Tibial artery (tissue), 4 donors: Measurements from ENCODE around the gene WNT4.
A peak's percentile ranks its signal among the peaks of the same experiment; 100 is the strongest.

Experiments
- DNase-seq, 2 donors: peaks; one replicate each; pipeline ENCODE4 v3.0.0-alpha.2; 2019
- H3K27ac ChIP-seq, 2 donors: fragments of 200-600 bp; sonication (generic) in 1 of 2; 1 replicate in 1 of 2; 2 replicates in 1 of 2; pipeline ENCODE4 v1.5.1; 2018 to 2019; ENCODE audit warnings: mild to moderate bottlenecking in 1 of 2
- H3K27me3 ChIP-seq, 2 donors: fragments of 200-600 bp; sonication (generic) in 1 of 2; one replicate each; pipeline versions ENCODE4 v1.5.1 to v1.6.0; 2016 to 2019
- H3K36me3 ChIP-seq, 3 donors: fragments of 200-600 bp; sonication (generic) in 2 of 3; one replicate each; pipeline ENCODE4 v1.5.1; 2016 to 2019; ENCODE audit warnings: mild to moderate bottlenecking in 2 of 3
- H3K4me1 ChIP-seq, 4 donors: fragments of 200-600 bp; sonication (generic) in 2 of 4; 1 replicate in 3 of 4; 2 replicates in 1 of 4; pipeline ENCODE4 v1.5.1; 2016 to 2019
- H3K4me3 ChIP-seq, 2 donors: fragments of 200-600 bp; sonication (generic) in 1 of 2; 1 replicate in 1 of 2; 2 replicates in 1 of 2; pipeline ENCODE4 v1.5.1; 2018 to 2019; ENCODE audit warnings: mild to moderate bottlenecking in 2 of 2
- H3K9me3 ChIP-seq, 3 donors: fragments of 200-600 bp; sonication (generic) in 1 of 3; one replicate each; pipeline ENCODE4 v1.5.1; 2016 to 2019
- intact Hi-C: fragments of 100-400 bp; cut with DNase I; formaldehyde crosslinking; loops from one replicate; pipeline ENCODE4 v1.15.0; 2023; ENCODE audit warnings: low total_unique reads
- TF ChIP-seq, protein P1 (sequence below), 2 experiments: fragments of 200-600 bp in 1 of 2; fragments of 450-650 bp in 1 of 2; IDR thresholded peaks; one replicate each; pipeline ENCODE4 v1.5.1; 2017 to 2019; ENCODE audit warnings: antibody characterized with exemption in 2 of 2, mild to moderate bottlenecking in 1 of 2, moderate library complexity in 1 of 2

Gene WNT4

DNA sequence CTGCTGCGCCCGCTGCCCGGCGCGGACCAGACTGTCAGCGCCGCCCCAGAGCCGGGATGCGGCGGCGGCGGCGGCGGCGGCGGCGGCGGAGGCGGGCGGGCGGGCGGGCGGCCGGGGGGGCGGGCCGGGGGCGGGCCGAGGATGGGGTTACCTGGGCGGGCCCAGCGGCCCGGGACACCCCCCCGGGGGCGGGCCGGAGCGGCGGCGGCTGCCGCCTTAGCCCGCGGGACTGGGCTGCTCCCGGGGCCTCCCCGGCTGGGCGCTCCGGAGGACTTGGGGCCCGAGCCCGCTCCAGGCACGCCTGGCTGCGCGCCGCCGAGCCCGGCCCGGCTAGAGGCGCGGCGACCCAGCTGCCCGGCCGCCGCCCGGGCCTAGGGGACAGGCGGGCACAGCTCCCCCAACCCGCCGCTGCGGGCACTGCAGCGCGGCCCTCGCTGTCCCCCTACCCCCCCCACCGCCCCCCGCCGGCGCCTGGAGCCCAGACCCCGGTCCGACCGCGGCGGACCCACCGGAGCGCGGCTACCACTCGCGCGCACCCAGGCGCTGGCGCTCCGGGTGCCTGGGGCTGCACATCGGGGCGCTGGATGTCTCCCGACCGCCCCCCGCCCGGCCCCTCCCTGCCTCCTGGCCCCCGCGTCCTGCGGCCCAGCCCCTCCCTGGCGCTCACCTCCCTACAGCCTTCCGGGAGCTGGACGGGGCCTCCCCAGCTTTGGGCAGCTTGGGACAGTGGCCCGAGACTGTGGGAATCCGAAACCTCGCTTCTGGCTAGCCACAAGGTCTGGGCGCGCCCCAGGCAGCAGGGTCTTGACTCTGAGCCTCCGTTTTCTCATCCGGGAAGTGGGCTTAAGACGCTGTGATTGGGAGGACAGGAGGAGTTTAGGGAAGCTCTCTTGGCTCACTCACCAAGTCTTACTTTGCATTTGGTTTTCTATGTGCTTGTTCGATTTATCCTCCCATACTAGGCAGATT, at the start of gene WNT4:
Gene WNT4, minus strand, starts transcription at position 33 of the 969 bp plus-strand sequence. CDS start 175 bp downstream, outside the sequence.
- intact Hi-C loops = no loop called here
- TF ChIP-seq, protein P1, sequence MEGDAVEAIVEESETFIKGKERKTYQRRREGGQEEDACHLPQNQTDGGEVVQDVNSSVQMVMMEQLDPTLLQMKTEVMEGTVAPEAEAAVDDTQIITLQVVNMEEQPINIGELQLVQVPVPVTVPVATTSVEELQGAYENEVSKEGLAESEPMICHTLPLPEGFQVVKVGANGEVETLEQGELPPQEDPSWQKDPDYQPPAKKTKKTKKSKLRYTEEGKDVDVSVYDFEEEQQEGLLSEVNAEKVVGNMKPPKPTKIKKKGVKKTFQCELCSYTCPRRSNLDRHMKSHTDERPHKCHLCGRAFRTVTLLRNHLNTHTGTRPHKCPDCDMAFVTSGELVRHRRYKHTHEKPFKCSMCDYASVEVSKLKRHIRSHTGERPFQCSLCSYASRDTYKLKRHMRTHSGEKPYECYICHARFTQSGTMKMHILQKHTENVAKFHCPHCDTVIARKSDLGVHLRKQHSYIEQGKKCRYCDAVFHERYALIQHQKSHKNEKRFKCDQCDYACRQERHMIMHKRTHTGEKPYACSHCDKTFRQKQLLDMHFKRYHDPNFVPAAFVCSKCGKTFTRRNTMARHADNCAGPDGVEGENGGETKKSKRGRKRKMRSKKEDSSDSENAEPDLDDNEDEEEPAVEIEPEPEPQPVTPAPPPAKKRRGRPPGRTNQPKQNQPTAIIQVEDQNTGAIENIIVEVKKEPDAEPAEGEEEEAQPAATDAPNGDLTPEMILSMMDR (IDR thresholded peaks at IDR 0.05) = no peak

DNA sequence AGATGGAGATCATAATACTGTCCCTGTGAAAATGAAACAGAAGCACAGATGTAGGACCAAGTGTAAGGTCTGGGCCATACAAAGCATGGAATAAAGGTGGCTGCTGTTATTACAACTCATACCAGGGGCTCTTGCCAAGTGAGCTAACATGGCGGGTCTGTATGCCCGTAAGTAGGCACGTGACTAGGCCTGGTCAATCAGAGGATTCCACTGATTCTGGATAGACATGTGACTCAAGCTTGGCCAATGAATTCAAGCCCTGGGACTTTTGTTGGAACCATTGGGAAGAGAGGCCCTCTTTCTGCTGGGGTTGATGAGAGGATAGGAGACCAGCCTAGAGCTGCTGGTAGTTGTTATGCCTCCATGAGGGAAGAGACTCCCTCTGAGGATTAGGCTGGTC, 47.8 kb upstream of the WNT4 start:
- H3K4me3 ChIP-seq = no peak overlapping the region
- H3K9me3 ChIP-seq = no peaks in the 10 kb centered on the region
- no peaks in the 10 kb centered on the region for H3K4me1 ChIP-seq
- peaks cover 0 to 38% of the 10 kb centered on the region in 2 donors for H3K27me3 ChIP-seq
- intact Hi-C loops = no loop called here
- H3K27ac ChIP-seq = no peak overlapping the region
- TF ChIP-seq, protein P1 (IDR thresholded peaks at IDR 0.05) = no peak
- H3K36me3 ChIP-seq = no peaks in the 10 kb centered on the region
- DNase-seq = no peak

More for the DNA sequence above, at the start of gene WNT4:
- Histone ChIP-seq H3K9me3 (no peaks in the 10 kb centered on the region), H3K4me3 (peak within 1 kb of the TSS; percentile 46 to 60), H3K36me3 (no peaks in the 10 kb centered on the region), H3K4me1 (peaks cover 0 to 25% (median 15%) of the 10 kb centered on the region in 4 donors), H3K27me3 (peaks cover 0 to 44% of the 10 kb centered on the region in 2 donors), H3K27ac (no peak within 1 kb of the TSS)
- no peak for DNase-seq

GRCh38 chr1:22190251-22190650, 47.4 kb upstream of the WNT4 start:
- H3K9me3 ChIP-seq = no peaks in the 10 kb centered on the region
- DNase-seq = no peak
- H3K27me3 ChIP-seq = peaks cover 0 to 37% of the 10 kb centered on the region in 2 donors
- intact Hi-C loops = no loop called here
- no peak overlapping the region for H3K4me3 ChIP-seq
- H3K4me1 ChIP-seq = no peaks in the 10 kb centered on the region
- H3K36me3 ChIP-seq = no peaks in the 10 kb centered on the region
- no peak overlapping the region for H3K27ac ChIP-seq
- TF ChIP-seq, protein P1 (IDR thresholded peaks at IDR 0.05) = no peak

DNA sequence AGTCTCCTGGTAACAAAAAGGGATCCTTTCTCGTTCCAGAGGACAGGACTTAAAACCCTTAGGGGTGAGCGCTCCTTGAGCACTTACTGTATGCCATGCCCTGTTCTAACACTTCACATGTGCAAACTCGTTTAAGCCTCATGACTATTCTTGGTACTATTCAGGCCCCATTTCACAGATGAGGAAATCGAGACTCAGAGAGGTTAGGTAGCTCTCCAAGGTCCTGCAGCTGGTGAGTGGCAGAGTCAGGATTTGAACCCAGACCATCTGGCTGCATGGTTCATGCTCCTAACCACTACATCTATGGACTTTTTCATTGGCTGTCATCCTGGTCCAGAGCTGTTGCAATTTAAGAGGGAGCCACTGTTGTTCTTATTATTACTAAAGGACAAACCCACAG, 46.7 kb upstream of the WNT4 start:
- Histone ChIP-seq H3K9me3 (no peaks in the 10 kb centered on the region), H3K4me1 (no peaks in the 10 kb centered on the region), H3K36me3 (no peaks in the 10 kb centered on the region), H3K27ac (no peak overlapping the region), H3K27me3 (peaks cover 0 to 43% of the 10 kb centered on the region in 2 donors), H3K4me3 (no peak overlapping the region)
- intact Hi-C loops = no loop called here
- DNase-seq = no peak
- TF ChIP-seq, protein P1 (IDR thresholded peaks at IDR 0.05) = no peak

GRCh38 chr1:22188914-22189313, 46.0 kb upstream of the WNT4 start:
- intact Hi-C loops = no loop called here
- no peak for DNase-seq

More at GRCh38 chr1:22188914-22189313, 46.0 kb upstream of the WNT4 start:
- Histone ChIP-seq H3K27ac (no peak overlapping the region), H3K9me3 (no peaks in the 10 kb centered on the region), H3K27me3 (peaks cover 0 to 43% of the 10 kb centered on the region in 2 donors), H3K4me3 (no peak overlapping the region), H3K36me3 (no peaks in the 10 kb centered on the region), H3K4me1 (no peaks in the 10 kb centered on the region)
- TF ChIP-seq, protein P1 (IDR thresholded peaks at IDR 0.05) = no peak
